Adrenal gland (tissue), 5 donors: Measurements from ENCODE around the gene EIF4E1B.

Experiments
- POLR2A ChIP-seq, 2 donors: fragments of 450-650 bp; IDR thresholded peaks; one replicate each; pipeline ENCODE4 v1.6.1; 2017; ENCODE audit warnings: antibody characterized with exemption in 2 of 2, mild to moderate bottlenecking in 2 of 2, moderate library complexity in 1 of 2
- TF ChIP-seq, protein P1 (sequence below), 6 experiments: fragments of 450-650 bp in 4 of 6; fragments of 200-600 bp in 2 of 6; sonication (generic) in 1 of 6; IDR thresholded peaks; 1 replicate in 5 of 6; 2 replicates in 1 of 6; pipeline versions ENCODE4 v1.5.1 to v1.8.0; 2016 to 2021; ENCODE audit warnings: antibody characterized with exemption in 6 of 6, mild to moderate bottlenecking in 2 of 6, moderate library complexity in 1 of 6
- donor health status: DM: no; HTN: no; CAD: no.

DNA sequence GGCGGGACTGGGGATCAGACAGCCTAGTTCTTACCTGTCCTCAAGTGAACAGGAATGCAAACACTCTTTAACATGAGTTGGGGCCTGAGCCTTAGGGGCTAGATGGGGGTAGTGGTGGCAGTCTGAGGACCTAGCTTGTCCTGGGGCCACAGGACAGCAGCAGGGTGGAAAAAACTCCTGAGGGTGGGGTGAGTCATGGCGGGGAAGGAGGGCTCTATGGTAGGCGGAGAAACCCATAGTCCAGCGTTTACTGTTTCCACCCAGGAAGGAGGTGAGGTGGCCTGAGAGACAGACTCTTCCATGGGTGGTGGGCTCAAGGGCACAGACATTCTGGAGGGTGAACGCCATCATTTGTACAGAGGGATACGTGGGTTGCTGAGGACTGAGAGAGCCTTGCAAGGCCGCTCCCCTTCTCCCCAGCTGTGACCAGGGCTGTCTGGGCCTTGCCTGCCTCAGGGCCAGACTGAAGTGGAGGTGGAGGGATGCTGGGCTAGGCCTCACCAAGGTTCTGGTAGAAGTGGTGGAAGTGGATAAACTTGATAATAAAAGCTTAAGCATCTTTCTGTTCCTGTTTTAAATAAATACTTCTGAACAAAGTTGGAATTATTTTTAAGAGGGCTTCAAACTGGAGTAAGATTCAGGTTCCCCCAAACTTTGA lies 15.7 kb downstream of the EIF4E1B start:
- TF ChIP-seq, protein P1, sequence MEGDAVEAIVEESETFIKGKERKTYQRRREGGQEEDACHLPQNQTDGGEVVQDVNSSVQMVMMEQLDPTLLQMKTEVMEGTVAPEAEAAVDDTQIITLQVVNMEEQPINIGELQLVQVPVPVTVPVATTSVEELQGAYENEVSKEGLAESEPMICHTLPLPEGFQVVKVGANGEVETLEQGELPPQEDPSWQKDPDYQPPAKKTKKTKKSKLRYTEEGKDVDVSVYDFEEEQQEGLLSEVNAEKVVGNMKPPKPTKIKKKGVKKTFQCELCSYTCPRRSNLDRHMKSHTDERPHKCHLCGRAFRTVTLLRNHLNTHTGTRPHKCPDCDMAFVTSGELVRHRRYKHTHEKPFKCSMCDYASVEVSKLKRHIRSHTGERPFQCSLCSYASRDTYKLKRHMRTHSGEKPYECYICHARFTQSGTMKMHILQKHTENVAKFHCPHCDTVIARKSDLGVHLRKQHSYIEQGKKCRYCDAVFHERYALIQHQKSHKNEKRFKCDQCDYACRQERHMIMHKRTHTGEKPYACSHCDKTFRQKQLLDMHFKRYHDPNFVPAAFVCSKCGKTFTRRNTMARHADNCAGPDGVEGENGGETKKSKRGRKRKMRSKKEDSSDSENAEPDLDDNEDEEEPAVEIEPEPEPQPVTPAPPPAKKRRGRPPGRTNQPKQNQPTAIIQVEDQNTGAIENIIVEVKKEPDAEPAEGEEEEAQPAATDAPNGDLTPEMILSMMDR (IDR thresholded peaks at IDR 0.05): no peak
- TF ChIP-seq POLR2A (IDR thresholded peaks at IDR 0.05): no peak
